GM19395 (cell line): ENCODE data around the gene RALY.

Experiments
- ATAC-seq: cut with Tn5 transposase; IDR thresholded peaks from one replicate; pipeline ENCODE4 v1.9.1; 2021; ENCODE audit warnings: mild to moderate bottlenecking, moderate library complexity; ENCODE audit not compliant: unreplicated experiment

The RALY gene

DNA sequence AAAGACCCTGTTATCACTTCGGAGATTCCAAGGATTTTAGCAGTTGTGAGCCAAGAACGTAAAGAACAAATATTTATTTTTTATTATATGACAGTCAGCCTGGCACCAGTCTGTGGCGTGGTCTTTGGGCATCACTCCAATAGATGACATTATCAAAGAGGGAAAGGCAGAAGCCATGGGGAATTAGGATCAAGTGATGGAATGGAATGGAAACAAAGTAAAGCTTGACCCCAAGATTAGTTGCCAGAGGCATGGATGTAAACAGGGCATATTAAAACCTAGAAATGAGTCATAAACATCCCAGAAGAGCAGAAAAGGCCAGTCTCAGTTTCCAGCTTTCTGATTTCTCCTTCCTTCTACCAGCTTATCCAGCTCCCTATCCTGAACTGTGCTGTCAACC is 106.9 kb downstream of the RALY start:
- ATAC-seq: no peak

DNA sequence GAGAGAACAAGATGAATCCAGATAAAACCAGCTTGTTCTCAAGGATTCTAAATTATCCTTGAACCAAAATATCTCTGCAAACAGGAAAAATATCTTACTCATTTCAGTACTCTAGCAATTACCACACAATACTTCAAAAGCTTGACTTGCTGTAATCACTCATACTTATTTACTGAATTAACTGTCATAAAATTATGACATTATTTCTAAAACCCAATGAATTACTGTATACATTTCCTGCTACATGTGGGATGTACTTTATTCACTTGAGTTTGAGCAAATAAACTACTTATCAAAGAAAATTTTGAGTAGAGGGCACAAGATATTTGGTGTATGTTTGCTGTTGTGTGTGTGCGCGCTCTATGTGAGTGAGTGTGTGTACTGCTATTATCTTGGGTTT is 108.6 kb downstream of the RALY start:
- ATAC-seq: no peak

DNA sequence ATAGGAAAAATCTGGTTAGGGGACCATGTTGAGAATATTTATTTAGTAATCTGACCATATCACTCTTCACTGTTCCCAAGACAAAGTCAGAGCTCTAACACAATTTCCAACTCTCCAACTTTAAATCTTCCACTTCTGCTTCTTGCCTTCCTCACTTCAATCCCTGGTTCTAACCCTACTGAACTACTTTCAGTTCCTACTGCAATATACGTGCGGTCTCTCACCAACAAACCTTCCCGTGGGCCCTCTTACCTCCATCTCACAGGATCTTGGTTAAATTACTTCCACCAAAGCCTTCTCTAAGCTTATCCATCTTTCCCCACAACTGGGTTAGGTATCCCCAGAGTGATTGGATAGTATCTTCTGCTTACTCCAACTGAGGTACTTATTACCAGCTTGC is 110.3 kb downstream of the RALY start:
- no peak for ATAC-seq

DNA sequence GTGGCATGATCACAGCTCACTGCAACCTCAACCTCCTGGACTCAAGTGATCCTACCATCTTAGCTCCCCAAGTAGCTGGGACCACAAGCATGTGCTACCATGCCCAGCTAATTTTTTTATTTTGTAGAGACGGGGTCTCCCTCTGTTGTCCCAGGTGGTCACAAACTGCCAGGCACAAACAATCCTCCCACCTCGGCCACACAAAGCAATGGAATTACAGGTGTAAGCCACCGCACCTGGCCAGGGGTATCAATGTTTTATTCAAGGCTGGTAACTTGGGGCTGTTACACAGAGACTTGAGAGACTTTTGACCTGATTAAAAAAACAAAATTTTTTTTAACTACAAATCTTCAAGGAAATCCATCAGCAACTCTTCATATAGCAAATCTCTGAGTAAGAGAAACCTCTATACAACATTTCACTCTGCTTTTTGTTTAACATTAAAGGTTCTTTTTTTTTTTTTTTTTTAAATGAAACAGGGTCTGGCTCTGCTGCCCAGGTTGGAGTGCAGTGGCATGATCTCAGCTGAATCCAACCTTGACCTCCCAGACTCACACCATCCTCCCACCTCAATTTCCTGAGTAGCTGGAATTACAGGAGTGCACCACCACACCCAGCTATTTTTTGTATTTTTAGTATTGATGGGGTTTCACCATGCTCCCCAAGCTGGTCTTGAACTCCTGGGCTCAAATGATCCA is 112.4 kb downstream of the RALY start:
- no peak for ATAC-seq

DNA sequence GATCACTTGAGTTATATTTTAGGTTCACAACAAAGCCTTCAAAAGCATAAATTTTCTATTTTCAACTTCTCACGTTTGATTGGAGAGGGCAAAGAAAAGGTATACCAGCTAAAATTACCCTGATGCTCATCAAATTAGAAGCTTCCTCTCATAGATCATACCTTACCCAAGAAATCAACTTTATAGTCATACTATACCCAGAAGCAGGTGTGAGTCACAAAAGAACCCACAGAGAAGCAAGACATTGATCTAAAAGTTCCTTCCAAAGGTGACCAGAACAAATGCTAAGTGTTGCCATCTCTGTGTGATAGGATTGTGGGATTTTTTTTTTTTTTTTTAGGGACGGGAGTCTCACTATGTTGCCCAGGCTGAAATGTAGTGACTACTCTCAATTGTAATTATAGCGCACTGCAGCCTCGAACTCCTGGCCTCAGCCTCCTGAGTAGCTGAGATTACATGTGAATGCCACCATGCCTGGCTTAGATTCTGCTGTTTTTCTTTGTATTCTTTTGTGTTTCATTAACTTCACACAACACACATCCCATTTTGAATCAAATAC is 115.0 kb downstream of the RALY start:
- no peak for ATAC-seq

DNA sequence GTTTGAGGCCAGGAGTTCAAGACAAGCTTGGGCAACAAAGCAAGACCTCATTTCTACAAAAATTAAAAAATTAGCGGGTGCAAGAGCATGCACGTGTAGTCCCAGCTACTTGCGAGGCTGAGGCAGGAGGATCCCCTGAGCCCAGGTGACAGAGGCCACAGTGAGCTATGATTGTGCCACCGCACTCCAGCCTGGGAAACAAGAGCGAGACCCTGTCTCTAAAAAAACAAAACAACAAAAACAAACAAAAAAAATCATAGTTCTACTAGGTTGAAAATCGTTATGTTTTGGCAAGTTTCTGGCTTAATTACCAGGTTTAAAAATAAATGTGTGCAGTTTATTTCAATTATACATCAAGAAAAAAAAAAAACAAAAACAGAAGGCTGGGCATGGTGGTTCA is 115.7 kb downstream of the RALY start:
- no peak for ATAC-seq

DNA sequence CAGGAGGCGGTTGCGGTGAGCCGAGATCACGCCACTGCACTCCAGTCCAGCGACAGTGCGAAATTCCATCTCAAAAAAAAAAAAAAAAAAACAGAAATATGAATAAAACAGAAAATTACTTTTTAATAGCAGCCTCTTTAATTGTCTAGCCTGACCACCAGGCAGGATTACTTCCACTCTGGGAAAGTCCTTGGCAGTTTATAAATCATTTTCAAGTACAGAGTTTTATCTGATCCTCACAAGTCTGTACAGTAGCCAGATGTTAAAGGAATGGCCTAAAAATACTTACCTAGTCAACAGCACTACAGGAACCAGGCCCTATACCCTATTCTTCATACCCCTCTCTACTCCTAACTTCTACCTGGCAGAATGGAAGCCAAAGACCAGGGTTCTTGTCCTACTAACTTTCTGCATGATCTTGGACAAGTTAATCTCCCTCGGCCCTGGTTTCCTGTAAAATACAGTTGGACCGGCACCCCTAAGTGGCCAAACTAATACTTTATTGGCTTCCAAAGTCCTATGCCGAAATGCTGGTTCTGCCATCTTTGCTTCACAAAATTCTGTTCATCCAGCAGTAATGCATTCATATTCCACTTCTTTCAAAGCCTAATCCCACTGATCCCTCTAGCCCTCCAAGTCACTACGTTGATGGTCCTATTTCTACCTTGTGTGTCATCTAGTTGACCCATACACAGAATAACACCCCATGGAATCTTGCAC is 116.5 kb downstream of the RALY start:
- no peak for ATAC-seq

DNA sequence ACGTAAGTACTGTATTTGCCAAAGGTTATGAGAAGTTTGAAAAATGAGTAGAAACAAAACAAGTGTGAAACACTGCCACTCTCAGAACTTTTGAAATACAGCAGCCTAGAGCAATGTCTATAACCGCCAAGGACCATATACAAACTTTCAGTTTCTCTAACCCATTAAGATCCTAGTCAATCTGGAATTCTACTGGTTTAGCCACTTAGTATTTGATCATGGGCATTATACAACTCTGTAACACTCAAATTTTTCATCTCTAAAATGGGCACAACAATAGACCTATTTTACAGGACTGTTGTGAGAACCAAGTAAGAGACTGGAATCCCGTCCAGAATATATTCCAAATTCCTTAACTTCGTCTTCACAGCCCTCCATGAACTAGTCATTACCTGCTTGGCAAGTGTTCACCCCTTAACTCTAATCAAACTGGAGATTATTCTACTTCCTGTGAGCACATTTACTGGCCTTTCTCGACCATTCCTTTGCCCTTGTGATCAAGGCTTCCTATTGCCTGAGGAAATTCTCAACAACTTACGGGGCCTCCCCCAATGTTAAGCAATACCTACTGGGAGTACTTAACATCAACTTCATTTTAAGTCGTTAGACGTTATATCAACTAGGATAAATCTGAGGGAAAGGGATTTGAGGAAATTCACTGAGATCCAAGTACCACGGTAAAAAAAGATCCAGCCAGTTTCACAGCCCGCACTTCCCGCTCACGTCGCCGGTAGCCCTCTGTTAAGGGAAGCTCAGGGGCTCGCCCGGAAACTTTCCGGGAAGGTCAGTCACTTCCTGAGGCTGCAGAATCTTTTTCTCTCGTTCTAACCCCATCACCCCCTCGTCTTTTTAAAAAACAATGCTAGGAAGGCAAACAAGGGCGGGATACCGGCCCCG is 117.3 kb downstream of the RALY start:
- no peak for ATAC-seq

DNA sequence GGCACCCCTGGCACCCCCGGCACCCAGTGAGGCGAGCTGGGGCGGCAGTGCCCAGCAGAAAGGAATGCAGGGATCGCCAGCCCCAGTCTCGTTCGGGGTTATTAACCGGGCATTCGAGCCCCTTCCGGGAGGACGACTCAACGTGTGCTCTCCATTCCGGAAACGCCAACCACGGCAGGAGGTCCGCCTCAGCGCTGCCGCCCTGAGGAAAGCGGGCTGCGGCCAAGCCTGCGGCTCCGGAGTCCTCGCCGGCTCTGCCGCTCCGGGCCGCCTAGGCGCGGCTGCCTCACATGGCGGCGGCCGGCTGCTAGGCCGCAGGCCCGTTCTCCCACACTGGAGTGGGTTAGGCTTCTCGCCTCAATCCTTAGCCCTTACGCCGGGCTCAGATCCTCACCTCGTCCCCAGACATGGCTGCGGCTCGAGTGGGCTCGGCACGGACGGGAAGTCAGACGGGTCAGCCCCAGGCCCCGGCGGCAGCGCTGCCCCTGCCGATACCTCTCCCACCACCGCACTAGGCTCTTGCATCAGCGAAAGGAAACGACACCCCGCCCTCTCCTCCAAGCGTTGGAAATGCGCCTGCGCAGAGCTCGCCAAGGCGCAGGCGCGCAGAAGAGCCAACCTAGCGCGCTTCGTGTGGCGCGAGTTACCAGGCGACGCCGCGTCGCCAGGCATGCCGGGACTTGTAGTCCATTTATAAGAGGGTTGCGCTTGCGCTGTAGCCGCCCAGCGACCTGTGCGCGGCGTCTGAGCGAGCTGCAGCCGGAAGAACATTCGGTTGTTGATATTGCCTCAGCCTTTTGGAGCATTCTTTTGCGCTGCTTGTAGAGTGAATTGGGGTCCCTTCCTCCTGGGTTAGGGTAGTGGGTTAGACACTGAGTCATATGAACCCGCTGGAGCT is 118.2 kb downstream of the RALY start, which contains the start of gene EIF2S2:
Gene EIF2S2 (minus strand): TSS at position 542 of the 898 bp plus-strand sequence. CDS start 133 bp downstream, at position 409.
- ATAC-seq: peak; percentile 79

DNA sequence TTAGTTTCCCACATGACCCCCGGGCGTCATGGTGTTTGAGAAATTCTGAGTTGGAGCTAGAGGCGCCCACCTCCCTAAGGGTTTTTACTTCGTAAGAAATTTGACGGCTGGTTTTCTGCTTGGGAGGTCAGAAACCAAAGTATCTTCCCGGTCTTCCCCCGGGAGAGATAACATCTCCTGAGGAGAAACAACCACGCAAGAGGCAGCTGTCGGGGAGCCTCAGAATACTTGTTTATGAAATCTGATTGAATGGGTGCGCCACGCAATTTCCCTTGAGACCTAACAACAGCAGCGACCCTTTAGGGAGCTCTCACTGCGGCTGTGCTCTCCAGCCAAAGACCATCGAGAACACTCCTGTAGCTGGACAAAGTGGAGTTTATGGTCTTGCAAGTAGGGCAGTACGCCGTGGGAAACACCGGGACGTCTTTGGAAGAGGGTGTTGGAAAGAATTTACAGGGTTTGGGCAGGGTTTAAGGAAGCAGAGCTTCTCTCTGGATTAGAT is 118.9 kb downstream of the RALY start:
- peak; percentile 23 for ATAC-seq

DNA sequence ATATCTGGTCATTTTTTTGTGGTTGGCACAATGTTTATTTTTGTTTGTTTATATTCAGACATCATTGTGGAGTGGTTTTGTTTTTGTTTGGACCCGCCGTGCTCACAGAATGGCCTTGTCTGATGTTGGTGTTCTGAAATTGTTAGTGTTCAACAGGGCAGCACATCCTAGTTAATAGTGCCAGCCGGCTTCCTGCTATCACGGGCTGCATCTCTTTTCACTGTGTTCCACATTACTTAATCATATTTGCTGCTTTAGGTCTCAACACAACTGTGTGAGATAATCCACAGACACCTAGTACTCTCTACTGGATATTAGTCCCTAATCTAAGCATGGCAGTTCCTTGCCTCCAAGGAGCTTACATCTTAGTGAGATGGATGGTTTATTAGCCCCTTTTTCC is 121.1 kb downstream of the RALY start:
- no peak for ATAC-seq

DNA sequence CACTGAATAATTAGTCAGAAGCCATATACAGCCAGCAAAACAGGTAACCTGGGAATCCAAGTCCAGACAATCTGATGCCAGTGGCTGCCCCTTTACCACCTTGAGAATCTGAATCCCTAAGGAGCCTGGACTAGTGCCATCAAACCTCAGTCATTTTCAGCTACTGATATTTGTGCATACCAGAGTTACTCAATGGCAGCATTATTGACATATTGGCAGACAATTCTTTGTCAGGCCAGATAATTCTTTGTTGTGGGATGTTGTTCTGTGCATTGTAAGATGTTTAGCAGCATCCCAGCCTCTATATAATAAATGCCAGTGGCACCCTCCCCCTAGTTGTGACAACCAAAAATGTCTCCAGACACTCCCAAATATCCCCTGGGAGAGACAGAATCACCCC is 121.5 kb downstream of the RALY start:
- ATAC-seq: no peak

DNA sequence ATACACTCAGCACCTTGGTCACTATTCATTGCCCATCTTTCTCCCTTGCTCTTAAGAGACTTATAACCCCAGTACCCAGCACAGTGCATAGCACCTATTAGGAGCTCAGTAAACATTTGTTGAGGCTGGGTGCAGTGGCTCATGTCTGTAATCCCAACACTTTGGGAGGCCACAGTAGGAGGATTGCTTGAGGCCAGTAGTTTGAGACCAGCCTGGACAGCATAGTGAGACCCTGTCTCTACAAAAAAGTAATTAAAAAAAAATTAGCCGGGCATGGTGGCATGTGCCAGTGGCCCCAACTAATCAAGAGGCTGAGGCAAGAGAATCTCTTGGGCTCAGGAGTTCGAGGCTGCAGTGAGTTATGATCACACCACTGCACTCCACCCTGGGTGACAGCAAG is 126.5 kb downstream of the RALY start:
- ATAC-seq: no peak

DNA sequence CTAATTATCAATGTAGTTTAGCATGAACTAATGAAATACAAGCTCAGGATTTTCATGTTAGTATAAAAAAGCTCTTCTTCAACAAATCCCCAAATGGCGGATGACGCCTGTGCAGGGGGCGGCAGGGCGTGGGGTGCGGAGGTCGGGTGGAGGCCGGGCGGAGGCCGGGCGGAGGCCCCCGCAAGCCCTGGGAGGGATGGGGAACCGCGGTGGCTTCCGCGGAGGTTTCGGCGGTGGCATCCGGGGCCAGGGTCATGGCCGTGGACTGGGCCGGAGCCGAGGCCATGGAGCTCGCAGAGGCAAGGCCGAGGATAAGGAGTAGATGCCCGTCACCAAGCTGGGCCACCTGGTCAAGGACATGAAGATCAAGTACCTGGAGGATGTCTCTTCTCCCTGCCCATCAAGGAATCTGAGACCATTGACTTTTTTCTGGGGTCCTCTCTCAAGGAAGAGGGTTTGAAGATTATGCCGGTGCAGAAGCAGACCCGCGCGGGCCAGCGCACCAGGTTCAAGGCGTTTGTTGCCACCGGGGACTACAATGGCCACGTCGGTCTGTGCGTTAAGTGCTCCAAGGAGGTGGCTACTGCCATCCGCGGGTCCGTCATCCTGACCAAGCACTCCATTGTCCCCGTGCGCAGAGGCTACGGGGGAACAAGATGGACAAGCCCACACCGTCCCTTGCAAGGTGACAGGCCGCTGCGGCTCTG is 128.7 kb downstream of the RALY start:
- ATAC-seq: no peak

DNA sequence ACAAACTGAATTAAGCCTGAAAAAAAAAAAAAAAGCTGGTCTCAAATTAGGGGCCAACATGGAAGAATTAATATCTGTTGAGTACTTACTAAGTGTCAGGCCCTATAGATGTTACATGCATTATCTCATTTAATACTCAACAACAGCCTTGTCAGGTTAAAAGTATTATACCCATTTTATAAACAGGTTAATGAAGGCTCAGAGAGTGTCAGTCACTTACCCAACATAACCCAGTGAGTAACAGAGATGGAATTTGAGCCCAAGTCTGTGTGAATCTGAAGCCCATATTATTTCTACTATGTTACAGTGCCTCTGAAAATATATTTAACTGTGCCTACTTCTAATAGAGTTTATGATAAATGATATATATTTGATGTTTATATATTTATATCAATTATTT is 129.6 kb downstream of the RALY start:
- no peak for ATAC-seq

DNA sequence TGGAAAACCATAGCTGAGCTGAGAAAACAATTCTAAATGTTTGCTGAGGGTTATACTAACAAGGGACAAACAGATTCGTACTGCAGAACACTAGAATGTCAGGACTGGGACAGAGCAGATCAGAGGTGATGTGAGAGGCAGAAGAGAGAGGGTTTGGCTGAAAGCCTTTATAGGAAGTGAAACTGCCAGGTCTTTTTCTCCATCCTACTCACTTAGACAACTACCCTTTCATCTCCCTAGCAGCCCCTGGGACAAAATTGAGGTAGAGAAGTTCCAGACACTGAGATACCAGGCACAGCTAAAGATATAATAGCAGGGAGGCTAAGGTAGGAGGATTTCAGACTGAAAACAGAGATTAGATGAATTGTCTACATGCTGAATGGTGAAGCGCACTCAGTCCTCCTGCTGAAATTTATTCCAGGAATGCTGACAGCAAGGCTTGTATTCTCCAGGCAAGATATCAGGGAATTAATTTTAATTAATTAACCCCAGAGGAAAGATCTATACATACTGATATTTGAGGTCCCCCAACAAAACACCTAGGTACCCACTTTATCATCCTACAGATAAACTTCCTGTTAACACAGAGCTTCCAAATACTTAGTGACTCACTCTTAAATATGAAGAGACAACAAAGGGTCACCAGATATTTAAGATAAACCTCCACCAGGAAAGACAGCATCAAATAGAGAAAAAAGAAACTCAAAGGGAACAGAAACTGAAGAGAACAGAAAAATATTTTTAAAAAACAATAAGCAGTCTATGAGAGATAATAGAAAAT is 130.9 kb downstream of the RALY start:
- no peak for ATAC-seq

DNA sequence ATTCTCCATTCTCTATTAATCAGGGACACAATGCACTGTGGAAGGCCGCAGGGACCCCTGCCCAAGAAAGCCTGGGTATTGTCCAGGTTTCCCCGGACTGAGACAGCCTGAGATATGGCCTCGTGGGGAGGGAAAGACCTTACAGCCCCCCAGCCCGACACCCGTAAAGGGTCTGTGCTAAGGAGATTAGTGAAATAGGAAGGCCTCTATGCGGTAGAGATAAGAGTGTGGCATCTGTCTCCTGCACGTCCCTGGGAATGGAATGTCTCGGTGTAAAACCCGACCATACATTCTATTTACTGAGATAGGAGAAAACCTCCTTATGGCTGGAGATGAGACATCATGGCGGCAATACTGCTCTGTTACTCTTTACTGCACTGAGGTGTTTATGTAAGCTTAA is 134.1 kb downstream of the RALY start:
- no peak for ATAC-seq

DNA sequence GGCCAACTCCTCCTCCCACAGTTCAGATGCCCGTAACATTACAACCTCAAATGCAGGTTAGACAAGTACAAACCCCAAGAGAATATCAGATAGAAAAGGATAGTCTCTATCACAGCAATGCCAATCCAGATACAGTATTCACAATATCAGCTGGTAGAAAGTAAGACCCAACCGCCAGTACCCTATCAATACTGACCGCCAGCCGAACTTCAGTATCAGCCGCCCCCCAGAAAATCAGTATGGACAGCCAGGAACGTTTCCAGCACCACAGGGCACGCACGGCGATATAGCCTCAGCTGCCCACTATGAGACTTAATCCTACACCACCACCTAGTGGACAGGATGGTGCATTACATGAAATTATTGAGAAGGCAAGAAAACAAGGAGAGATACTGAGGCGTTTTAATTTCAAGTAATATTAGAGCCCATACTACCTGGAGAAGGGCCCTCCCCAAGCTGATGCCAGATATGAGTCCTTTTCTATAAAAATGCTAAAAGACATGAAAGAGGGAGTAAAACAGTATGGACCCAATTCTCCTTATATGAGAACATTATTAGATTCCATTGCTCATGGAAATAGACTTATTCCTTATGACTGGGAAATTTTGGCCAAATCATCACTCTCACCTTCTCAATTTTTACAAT is 135.9 kb downstream of the RALY start:
- no peak for ATAC-seq
